HG03280 (cell line): Measurements from ENCODE around the gene ZNF778.
"Not testable (repeated sequence)": the region's sequence is repeated elsewhere in the genome, so short reads cannot be mapped to it uniquely, and the experiment has no call there.

Experiments
- ATAC-seq: cut with Tn5 transposase; IDR thresholded peaks from one replicate; pipeline ENCODE4 v1.9.1; 2021; ENCODE audit warnings: mild to moderate bottlenecking, moderate library complexity; ENCODE audit not compliant: unreplicated experiment

ZNF778 gene

GRCh38 chr16:89248196-89248982, 30.9 kb downstream of the ZNF778 start:
- ATAC-seq, result no peak

- ATAC-seq, result no peak
These were observed 36.2 kb downstream of the ZNF778 start for GRCh38 chr16:89253548-89254287.

- ATAC-seq, result no peak
These were observed 39.2 kb downstream of the ZNF778 start for GRCh38 chr16:89256651-89257254.

GRCh38 chr16:89257281-89257731, 39.8 kb downstream of the ZNF778 start:
- ATAC-seq, result no peak

- no peak for ATAC-seq
These were observed 40.4 kb downstream of the ZNF778 start for GRCh38 chr16:89257757-89258465.

GRCh38 chr16:89259901-89260300, 42.4 kb downstream of the ZNF778 start:
- ATAC-seq, result not testable (repeated sequence)

DNA sequence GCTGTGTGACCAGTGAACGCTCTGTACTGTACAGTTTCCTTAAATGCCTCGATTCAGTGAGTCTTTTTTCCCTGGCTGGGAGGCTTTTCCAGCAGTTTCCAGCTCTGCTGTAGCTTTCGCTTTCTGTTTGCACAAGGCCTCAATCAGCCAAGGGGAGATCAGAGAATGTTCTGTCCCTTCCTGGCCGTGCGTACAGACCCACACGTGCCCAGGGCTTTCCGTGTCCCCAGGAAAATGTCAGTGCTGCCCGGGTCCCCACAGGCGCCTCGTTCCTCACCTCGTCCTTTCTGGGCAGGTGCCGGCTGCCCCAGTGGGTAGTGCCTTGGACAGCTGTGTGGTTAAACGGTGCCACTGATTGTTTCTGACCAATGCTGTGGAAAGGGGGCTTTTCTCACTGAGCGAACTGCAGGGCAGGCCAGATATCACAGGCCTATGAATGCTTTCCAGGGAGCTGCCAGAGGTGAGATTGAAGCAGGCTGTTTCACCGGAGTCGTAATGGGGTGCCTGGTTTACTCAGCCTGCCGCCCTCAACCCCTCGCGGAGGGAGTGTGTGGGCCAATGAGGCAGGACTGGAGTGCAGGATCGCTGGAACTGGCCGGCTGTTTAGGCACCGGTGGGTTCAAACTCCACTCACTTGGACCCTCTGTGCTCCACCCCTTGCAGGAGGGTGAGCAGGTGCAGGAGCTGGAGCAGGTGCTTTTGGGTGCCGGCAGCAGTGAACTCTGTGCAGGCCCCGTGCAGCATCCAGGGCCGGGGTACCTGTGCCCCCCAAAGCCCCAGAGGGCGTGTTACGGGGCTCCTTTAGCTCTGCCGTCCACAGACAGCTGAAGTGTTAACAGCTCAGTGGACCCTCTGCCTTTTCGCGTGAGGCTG, 44.4 kb downstream of the ZNF778 start:
- ATAC-seq, result no peak

DNA sequence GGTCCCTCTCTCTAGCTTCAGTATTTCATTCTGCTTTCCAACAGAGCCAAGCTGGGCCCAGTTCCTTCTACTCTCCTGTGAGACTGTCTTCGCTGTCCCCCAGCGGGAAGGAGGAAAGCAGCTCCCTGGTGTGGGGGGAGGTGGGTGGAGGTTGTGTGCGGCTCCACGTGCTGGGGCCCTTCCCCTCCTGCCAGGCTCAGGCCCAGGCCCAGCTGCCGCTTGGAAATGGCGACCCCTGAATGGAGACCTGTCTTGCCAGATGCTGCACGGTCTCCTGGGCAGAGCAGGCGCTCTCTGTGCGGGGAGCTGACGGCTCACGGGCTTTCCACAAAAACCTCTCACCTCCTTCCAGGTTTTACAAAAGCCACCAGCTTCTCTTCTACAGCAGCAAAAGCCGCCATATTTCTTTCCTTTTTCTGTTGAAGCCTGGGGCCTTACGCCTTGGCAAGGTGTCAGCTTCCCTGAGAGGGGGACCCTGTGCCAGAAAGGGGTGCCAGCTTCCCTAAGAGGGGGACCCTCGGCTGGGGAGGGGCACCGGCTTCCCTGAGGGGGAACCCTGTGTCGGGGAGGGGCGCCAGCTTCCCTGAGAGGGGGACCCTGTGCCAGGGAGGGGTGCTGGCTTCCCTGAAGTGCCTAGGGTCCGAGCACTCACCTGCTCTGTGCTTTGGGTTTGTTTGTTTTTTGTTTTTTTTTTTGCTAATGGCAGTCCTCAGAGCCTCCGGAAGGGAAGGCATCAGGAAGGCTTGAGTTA, 47.5 kb downstream of the ZNF778 start:
- no peak for ATAC-seq

- no peak for ATAC-seq
These were observed 48.1 kb downstream of the ZNF778 start for GRCh38 chr16:89265647-89266046.

GRCh38 chr16:89266521-89267134, 49.1 kb downstream of the ZNF778 start:
- ATAC-seq, result no peak

GRCh38 chr16:89267746-89268145, 50.2 kb downstream of the ZNF778 start:
- ATAC-seq, result not testable (repeated sequence)

DNA sequence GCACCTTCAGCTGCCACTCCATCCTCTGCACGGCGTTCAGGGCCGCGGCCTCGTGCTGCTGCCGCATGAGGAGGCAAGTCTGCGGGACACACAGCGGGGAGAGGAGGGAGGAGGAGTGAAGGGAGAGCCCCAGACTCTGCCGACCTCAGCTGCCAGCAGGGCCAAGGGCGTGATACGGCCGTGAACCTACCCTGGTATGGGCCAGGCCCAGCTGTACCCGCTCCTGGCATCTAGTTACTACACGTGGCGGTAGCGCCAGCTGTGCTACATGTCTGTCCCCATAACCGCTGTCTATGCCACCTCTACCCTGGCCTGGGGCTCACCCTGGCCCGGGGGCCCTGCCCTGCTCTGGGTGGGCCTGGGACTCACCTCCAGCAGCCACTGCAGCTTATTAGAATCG, 51.1 kb downstream of the ZNF778 start:
- ATAC-seq, result no peak

DNA sequence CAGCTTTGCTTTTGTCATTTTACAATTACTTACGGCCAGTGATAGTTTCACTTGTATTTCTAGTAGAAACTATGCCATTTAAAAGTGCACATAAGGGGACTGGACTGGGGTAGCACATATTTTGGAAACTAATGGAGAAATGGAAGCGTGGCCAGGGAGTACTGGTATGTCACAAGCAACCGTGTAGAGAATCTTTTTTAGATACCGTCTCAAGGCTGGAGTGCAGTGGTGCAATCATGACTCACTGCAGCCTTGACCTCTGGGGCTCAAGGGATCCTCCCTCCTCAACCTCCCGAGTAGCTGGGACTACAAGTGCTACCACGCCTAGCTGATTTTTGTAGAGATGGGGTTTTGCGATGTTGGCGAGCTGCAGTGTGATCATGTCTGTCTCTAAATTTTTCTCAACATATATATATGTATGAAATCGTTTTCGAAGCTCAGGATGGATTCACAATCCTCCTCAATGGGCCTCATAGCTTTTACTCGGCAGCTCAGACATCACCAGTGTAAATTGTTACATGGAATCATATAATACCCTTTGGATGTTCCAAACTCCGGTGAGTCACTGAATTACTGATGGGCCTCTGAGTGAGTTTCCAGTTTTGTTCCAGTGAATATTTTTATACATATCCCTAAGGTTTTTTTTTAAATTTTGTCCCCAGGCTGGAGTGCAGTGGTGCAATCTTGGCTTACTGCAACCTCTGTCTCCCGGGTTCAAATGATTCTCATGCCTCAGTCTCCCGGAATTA, 51.7 kb downstream of the ZNF778 start:
- no peak for ATAC-seq

GRCh38 chr16:89269805-89270665, 52.5 kb downstream of the ZNF778 start:
- ATAC-seq, result no peak

DNA sequence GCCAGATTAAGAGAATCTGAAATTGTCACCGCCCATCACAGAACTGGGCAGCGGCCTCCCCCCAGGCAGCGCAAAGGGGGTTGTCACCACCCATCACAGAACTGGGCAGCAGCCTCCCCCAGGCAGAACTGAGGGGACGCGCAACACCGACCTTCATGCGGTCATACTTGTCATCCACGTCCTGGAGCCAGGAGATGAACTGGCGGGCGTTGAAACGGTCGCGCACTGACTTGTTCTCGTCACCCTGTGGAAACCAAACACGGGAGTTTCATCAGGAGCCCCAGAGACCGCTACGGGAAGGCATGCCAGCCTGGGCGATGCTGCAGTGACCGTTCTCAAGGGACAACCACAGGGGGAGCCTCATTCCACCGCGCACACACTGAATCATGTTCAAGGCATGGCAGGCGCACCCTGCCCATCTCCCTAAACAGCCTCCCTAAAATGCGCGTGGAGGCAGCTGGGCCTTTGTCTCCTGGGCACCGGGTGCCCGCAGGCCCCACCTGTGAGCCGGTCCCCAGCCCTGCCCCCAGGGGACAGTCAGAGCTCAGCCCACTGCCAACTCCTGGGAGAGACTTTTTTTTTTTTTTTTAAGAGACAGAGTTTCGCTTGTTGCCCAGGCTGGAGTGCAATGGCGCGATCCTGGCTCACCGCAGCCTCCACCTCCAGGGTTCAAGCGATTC, 53.3 kb downstream of the ZNF778 start:
- no peak for ATAC-seq

GRCh38 chr16:89272631-89273030, 55.1 kb downstream of the ZNF778 start:
- ATAC-seq, result no peak
